ENCODE results near the gene ZDHHC3.

The ZDHHC3 gene

GRCh38 chr3:44932986-44933944, 42.7 kb downstream of the ZDHHC3 start:
- no peak for TF ChIP-seq CTCF (conservative IDR thresholded peaks at IDR 0.05)
- no peak overlapping the region for H3K27ac ChIP-seq

GRCh38 chr3:44932271-44932670, 43.7 kb downstream of the ZDHHC3 start:
- H3K27ac ChIP-seq = no peak overlapping the region
- TF ChIP-seq CTCF (conservative IDR thresholded peaks at IDR 0.05) = no peak

- no peak for TF ChIP-seq CTCF (conservative IDR thresholded peaks at IDR 0.05)
- no peak overlapping the region for H3K27ac ChIP-seq
Measured at GRCh38 chr3:44931791-44932190, 44.2 kb downstream of the ZDHHC3 start.

GRCh38 chr3:44930911-44931310, 45.1 kb downstream of the ZDHHC3 start:
- no peak overlapping the region for H3K27ac ChIP-seq
- no peak for TF ChIP-seq CTCF (conservative IDR thresholded peaks at IDR 0.05)

- no peak for TF ChIP-seq CTCF (conservative IDR thresholded peaks at IDR 0.05)
- H3K27ac ChIP-seq = no peak overlapping the region
Measured at GRCh38 chr3:44929782-44930181, 46.2 kb downstream of the ZDHHC3 start.

GRCh38 chr3:44927371-44927770, 48.6 kb downstream of the ZDHHC3 start:
- H3K27ac ChIP-seq = no peak overlapping the region
- TF ChIP-seq CTCF (conservative IDR thresholded peaks at IDR 0.05) = no peak; the same call in 1 of the 2 replicates

GRCh38 chr3:44926921-44927320, 49.1 kb downstream of the ZDHHC3 start:
- TF ChIP-seq CTCF (conservative IDR thresholded peaks at IDR 0.05) = no peak
- H3K27ac ChIP-seq = no peak overlapping the region
